ENCODE results near the gene MT1A. TPM values are rescaled to one million over a fixed set of nuclear protein-coding genes. Genes with fewer than 3 reads are reported as not detected.
A peak's percentile ranks its signal among the peaks of the same experiment; 100 is the strongest.

Gene MT1A
- total RNA-seq, 1 experiment from 2014 or later, result 23.5 TPM

DNA sequence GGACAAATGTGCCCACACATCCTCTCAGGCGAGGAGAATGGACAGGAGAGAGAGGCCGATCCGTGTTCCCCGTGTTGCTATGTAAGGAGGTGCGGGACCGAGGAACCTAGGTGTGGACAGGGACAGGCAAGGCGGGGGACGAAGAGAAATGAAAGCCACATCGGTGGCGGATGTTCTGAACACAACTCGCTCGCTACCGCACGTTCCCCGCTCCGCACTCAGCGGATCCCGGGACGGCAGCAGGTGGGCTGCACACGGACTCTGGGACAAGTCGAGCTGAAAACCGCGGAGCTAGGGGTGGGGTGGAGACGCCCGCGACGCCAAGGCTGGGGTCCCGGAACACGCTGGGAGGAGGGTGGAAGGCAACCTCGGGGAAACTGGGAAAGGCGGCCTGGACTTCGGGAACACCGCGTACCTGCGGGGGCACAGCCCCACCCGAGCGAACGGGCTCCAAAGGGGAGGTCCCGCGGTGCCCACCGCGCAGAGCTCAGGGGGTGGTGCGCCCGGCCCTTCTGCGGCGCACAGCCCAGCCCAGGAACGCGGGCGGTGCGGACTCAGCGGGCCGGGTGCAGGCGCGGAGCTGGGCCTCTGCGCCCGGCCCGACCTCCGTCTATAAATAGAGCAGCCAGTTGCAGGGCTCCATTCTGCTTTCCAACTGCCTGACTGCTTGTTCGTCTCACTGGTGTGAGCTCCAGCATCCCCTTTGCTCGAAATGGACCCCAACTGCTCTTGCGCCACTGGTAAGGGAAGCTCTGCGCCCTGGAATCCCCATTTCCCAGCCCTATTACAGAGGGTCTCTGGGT, 13.1 kb upstream of the MT1A start, which contains the start of gene MT1E:
Gene MT1E, plus strand, starts transcription at position 642 of the 803 bp plus-strand sequence. Its CDS starts 71 bp downstream, at position 713.
- no peaks in the 10 kb centered on the region for H3K79me2 ChIP-seq (ENCODE audit: low read depth)
- ChIA-PET POLR2A (ENCODE audit: unreplicated experiment) (no interaction called here), CTCF (interaction anchor here (0.5 kb wide), 1 partner anchor 229 kb away, joined by 3 read pairs; no protein-coding TSS in a partner anchor)
- no peaks in the 10 kb centered on the region for H3K9me3 ChIP-seq (ENCODE audit: insufficient read depth, low read depth)
- no peaks in the 10 kb centered on the region for H3K9me2 ChIP-seq (ENCODE audit: insufficient read depth)
- TSS peak; percentile 21 for BruUV-seq (replicated peaks)
- 0 out of 2 replicates have a peak within 1 kb of the TSS, but pooled peaks have one; percentile 62 for H3K4me2 ChIP-seq
- H2AFZ ChIP-seq, result no peak within 1 kb of the TSS
- DNase-seq, result no peak
- H3K4me3 ChIP-seq, result no peak within 1 kb of the TSS
- TF ChIP-seq CTCF (conservative IDR thresholded peaks at IDR 0.05), result no peak
- TF ChIP-seq EZH2 (IDR thresholded peaks at IDR 0.05; ENCODE audit: low read depth), result no peak
- no peaks in the 10 kb centered on the region for H3K36me3 ChIP-seq (ENCODE audit: low read depth)
- peaks cover 17% of the 10 kb centered on the region for H3K4me1 ChIP-seq (replicated peaks; ENCODE audit: insufficient read depth)
- H3K27me3 ChIP-seq (ENCODE audit: insufficient read depth, low read depth), result no peaks in the 10 kb centered on the region
- H4K20me1 ChIP-seq (ENCODE audit: insufficient read depth), result no peaks in the 10 kb centered on the region
- intact Hi-C loops (cut with micrococcal nuclease; ENCODE audit: unreplicated experiment), result no loop called here
- peaks cover 8% of the 10 kb centered on the region; the same call in 1 of the 2 replicates for H3F3A ChIP-seq (ENCODE audit: insufficient read depth, low read depth)
- H3K27ac ChIP-seq, result peak within 1 kb of the TSS; percentile 62; the same call in 1 of the 2 replicates

DNA sequence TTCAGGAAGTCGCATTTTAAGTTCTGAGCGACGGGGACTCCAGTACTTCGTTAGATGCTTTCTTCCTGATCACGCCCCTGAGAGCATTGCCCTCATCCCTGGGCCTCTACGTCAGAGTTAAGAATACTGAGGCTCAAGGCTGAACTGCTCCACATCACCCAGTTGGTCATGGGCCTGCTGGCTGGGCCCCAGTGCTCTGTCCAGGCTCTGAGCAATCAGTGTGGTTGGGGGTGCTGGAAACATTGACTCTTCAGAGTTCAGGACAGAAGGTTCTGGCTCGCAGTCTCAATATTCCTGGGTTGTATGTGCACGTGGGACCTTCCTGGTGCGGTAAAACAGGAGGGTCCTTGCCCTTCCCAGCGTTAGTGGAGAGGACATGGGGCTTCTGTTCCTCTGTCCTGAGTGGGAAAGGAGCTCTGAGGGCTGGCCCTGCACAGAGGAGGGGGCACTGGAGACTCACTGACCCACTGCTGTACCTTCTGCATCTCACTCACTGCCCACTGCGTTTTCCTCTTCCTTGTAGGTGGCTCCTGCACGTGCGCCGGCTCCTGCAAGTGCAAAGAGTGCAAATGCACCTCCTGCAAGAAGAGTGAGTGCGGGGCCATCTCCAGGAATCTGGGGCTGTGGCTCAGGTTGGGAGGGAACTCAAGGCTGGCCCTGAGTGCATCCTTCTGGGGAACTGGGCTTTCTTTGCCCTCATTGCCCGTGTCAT, 12.4 kb upstream of the MT1A start:
- TF ChIP-seq EZH2 (IDR thresholded peaks at IDR 0.05; ENCODE audit: low read depth), result no peak
- TF ChIP-seq CTCF (conservative IDR thresholded peaks at IDR 0.05), result no peak
- Histone ChIP-seq H3K27ac (no peak overlapping the region), H2AFZ (no peak overlapping the region), H3K4me1 (replicated peaks; ENCODE audit: insufficient read depth) (peaks cover 17% of the 10 kb centered on the region), H3K4me3 (no peak overlapping the region), H3K36me3 (ENCODE audit: low read depth) (no peaks in the 10 kb centered on the region), H4K20me1 (ENCODE audit: insufficient read depth) (no peaks in the 10 kb centered on the region), H3K4me2 (no peak overlapping the region), H3K9me2 (ENCODE audit: insufficient read depth) (no peaks in the 10 kb centered on the region), H3K9me3 (ENCODE audit: insufficient read depth, low read depth) (no peaks in the 10 kb centered on the region), H3F3A (ENCODE audit: insufficient read depth, low read depth) (peaks cover 8% of the 10 kb centered on the region; the same call in 1 of the 2 replicates), H3K79me2 (ENCODE audit: low read depth) (no peaks in the 10 kb centered on the region), H3K27me3 (ENCODE audit: insufficient read depth, low read depth) (no peaks in the 10 kb centered on the region)
- ChIA-PET POLR2A (ENCODE audit: unreplicated experiment) (interaction anchor here (0.7 kb wide), 1 partner anchor 407 kb away, joined by 7 read pairs; no protein-coding TSS in a partner anchor), CTCF (interaction anchor here (0.7 kb wide), 1 partner anchor 49 kb away, joined by 4 read pairs; no protein-coding TSS in a partner anchor)
- BruUV-seq (replicated peaks), result TSS peak; percentile 94
- DNase-seq, result no peak
- intact Hi-C loops (cut with micrococcal nuclease; ENCODE audit: unreplicated experiment), result loop anchor here (2.0 kb wide), 1 partner anchor 19 kb away; no protein-coding TSS in a partner anchor

- Histone ChIP-seq H3K4me1 (replicated peaks; ENCODE audit: insufficient read depth) (peaks cover 13% of the 10 kb centered on the region), H3K27me3 (ENCODE audit: insufficient read depth, low read depth) (no peaks in the 10 kb centered on the region), H3K36me3 (ENCODE audit: low read depth) (no peaks in the 10 kb centered on the region), H4K20me1 (ENCODE audit: insufficient read depth) (no peaks in the 10 kb centered on the region), H3K4me3 (no peak overlapping the region), H3F3A (ENCODE audit: insufficient read depth, low read depth) (peaks cover 8% of the 10 kb centered on the region; the same call in 1 of the 2 replicates), H3K4me2 (peak overlapping the region; percentile 62), H2AFZ (0 out of 2 replicates have a peak overlapping the region, but pooled peaks have one; percentile 17), H3K27ac (peak overlapping the region; percentile 62), H3K9me3 (ENCODE audit: insufficient read depth, low read depth) (no peaks in the 10 kb centered on the region), H3K79me2 (ENCODE audit: low read depth) (no peaks in the 10 kb centered on the region), H3K9me2 (ENCODE audit: insufficient read depth) (no peaks in the 10 kb centered on the region)
- CTCF ChIA-PET, result interaction anchor here (0.7 kb wide), 1 partner anchor 50 kb away, joined by 4 read pairs; no protein-coding TSS in a partner anchor
- DNase-seq, result no peak
- intact Hi-C loops (cut with micrococcal nuclease; ENCODE audit: unreplicated experiment), result loop anchor here (2.0 kb wide), 1 partner anchor 20 kb away; no protein-coding TSS in a partner anchor
- TF ChIP-seq EZH2 (IDR thresholded peaks at IDR 0.05; ENCODE audit: low read depth) (no peak), CTCF (conservative IDR thresholded peaks at IDR 0.05) (no peak)
- no TSS peak for BruUV-seq (replicated peaks)
- POLR2A ChIA-PET (ENCODE audit: unreplicated experiment), result interaction anchor here (0.7 kb wide), 1 partner anchor 407 kb away, joined by 7 read pairs; no protein-coding TSS in a partner anchor
These were observed 11.8 kb upstream of the MT1A start for GRCh38 chr16:56626685-56627084.

Measured in PC-9 (cell line).